NCI-H446 (cell line): ENCODE data around the gene MIEN1.
A peak's percentile ranks its signal among the peaks of the same experiment; 100 is the strongest.
"Not testable (repeated sequence)": the region's sequence is repeated elsewhere in the genome, so short reads cannot be mapped to it uniquely, and the experiment has no call there.

Experiments used
- DNase-seq, 2 experiments: peaks; one replicate each; lab custom pipeline; 2025; lab: John Stamatoyannopoulos, UW

Gene MIEN1

GRCh38 chr17:39699157-39699817, 31.0 kb downstream of the MIEN1 start:
- not testable (repeated sequence) for DNase-seq

DNA sequence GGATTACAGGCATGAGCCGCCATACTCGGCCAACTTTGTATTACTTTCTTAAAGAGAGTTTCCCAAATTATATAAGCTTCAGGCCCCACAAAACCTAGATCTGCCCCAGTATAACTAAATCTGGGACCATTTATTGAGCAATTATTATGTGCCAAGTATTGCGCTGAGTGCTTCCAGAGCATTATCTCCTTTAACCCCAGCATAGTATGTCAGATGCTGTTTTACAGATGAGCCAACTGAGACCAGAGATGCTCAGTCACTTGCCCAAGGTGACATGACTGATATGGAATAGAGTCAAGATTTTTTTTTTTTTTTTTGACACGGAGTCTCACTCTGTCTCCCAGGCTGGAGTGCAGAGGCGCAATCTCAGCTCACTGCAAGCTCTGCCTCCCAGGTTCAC, 32.4 kb downstream of the MIEN1 start:
- DNase-seq: no peak

GRCh38 chr17:39696731-39697130, 33.6 kb downstream of the MIEN1 start:
- no peak for DNase-seq

- no peak for DNase-seq
These were observed 35.2 kb downstream of the MIEN1 start for GRCh38 chr17:39695089-39695474.

GRCh38 chr17:39694593-39694992, 35.7 kb downstream of the MIEN1 start:
- no peak for DNase-seq

- DNase-seq: no peak
These were observed 41.4 kb downstream of the MIEN1 start for GRCh38 chr17:39688945-39689344.

GRCh38 chr17:39688475-39688835, 41.9 kb downstream of the MIEN1 start:
- no peak for DNase-seq

DNA sequence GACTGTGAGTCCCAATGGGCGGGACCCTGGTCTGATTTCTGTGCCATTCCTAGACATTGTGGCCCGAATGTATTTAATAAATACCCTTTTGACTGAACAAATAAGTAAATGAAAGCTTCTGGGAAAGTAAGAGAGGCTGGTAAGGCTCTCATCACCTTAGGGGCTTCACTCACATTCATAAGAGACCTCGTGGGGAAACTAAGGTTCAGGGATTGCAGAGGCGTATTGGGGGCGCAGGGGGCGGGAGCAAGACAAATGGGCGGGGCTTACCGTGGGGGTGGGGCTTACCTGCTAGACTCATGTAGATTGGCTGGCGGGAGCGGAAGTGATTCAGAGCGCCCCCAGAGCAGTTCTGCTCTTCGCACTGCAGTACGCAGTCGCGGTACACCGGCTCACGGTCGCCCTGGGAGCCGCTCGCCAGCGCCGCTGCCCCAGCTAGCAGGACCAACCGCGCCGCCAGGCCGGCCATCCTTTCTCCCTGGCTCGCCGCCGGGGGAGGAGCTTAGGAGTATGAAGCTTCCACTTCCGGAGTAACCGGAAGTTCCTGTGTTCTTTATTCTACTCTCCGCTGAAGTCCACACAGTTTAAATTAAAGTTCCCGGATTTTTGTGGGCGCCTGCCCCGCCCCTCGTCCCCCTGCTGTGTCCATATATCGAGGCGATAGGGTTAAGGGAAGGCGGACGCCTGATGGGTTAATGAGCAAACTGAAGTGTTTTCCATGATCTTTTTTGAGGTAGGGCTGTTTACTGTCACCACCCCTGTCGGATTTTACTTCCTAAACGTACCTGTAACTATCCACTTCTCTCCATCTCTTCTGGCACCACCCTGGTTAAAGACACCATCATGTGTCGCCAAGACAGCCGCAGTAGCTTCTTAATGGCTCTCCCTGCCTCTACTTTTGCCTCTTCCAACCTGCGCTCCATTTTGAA, 42.5 kb downstream of the MIEN1 start, which contains the start of gene PGAP3:
Gene PGAP3 (minus strand): TSS at position 512 of the 929 bp plus-strand sequence. CDS start 43 bp downstream, at position 469.
- peak; percentile 82 to 92 for DNase-seq

DNA sequence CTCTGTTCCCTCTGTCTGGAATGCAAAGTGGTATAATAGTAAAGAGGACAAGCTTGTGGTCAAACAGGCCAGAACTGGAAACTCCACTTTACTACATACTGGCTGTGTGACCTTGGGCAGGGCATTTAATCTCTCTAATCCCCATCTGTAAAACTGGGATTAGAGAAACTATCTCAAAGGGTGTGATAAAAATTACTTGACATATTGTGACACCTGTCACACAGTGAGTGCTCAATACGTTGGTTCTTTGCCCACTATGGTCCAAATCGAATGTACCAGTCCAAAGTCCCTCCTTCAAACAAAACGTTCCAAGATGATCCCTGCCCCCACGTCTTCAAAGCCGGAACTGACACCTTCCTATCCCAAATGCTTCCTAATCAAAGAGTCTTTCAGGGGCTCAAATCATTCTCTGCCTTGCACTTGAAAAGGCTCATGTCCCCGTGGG, 43.2 kb downstream of the MIEN1 start:
- DNase-seq: no peak

DNA sequence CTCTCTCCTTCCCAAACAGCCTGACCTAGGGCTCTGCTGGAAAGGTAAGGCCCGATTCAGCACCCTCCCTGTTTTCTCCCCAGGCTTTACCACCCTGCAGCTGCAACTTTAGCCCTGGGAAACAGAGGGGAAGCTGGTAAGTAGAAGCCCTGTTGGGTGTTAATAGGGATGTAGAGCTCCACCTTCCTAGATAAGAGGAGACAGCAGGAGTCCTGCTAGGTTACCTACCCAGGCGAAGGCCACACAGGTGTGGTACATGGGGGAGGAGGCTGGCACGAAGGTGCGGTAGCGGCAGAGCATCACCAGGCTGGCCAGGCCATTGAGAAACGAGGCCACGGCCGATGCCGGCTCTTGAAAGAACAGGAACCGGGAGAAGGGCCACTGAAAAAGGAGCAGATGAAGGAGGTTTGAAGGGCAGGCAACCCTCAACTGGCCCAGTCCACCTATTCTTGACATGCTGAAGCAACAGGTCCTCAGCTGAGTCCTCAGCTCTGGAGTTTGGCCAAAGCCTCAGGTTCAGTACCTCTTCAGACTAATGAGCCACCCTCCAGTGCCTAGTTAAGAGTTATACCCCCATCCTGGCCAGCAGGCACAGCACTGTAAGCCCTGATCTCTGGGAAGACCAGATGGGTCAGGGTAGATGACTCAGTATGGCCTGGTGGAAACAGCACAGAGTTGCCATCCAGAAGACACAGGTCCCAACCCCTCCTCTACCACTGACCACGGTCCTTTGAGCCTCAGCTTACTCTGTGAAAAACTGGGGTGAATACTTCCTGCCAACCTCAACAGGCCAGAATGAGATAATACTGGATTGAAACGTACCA, 45.8 kb downstream of the MIEN1 start:
- DNase-seq: no peak

DNA sequence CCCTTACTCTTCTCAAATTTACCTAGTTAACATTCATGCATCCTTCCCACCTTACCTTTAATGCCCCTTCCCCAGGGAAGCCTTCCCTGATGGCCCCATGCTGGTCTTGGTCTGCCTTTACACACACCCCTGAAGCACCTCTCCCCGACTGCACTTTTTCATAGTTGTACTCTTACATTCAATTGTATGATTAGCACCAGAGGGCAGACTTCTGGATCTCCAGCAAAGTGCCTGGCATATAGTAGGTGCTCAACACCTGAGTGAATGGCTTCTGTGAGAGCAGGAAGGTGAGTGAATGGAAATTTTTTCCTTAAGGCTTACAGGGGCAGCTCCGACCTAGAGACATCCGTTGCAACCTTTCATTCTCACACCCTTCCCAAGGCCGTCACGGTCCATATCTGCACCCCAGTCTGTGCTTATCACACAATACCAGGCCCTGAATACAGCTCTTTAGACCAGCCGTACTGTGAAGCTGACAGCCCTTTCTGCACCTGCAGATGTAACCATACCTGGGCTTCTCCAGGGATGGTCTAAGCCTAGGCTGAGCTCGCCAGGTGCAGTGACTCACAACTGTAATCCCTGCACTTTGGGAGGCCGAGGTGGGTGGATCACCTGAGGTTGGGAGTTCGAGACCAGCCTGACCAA, 46.9 kb downstream of the MIEN1 start:
- DNase-seq: no peak

- no peak for DNase-seq
These were observed 50.7 kb downstream of the MIEN1 start for GRCh38 chr17:39679521-39680192.
